ENCODE results near the gene MELTF. TPM values are rescaled to one million over a fixed set of nuclear protein-coding genes. Genes with fewer than 3 reads are reported as not detected.

MELTF gene
- total RNA-seq, 2 donors from 2014 or later, result 2.6 TPM

DNA sequence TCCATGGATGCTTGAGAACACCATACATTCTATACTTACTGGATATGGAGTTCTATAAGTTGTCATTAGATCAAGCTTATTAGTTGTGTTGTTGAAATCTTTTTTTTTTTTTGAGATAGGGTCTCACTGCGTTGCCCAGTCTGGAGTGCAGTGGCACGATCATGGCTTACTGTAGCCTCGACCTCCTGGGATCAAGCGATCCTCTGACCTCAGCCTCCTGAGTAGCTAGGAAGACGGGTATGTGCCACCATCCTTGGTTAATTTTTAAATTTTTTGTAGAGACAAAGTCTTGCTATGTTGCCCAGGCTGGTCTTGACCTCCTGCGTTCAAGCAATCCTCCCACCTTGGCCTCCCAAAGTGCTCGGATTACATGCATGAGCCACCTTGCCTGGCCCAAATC lies 74.8 kb downstream of the MELTF start:
- H3K9me3 ChIP-seq (ENCODE audit: control insufficient read depth, low read length, poor library complexity, severe bottlenecking), result no peaks in the 10 kb centered on the region
- H3K27ac Mint-ChIP-seq, result no peak overlapping the region
- H3K4me1 Mint-ChIP-seq, result peaks cover 4% of the 10 kb centered on the region
- DNase-seq (no peak), ATAC-seq (no peak)
- H3K4me3 Mint-ChIP-seq, result no peak overlapping the region
- H3K36me3 Mint-ChIP-seq (ENCODE audit: low read depth), result peaks cover 4% of the 10 kb centered on the region
- H3K27me3 Mint-ChIP-seq, result peaks cover 5% of the 10 kb centered on the region

Other genes with a start within 250 kb of the MELTF start
- 10 to 100 TPM; 59.3 to 65.5 TPM for gene SENP5, start 161.9 kb downstream of the MELTF start, total RNA-seq
- gene NCBP2, start 87.3 kb downstream of the MELTF start, total RNA-seq, result 10 to 100 TPM; 48.7 to 51.7 TPM
- gene PIGZ, start 61.0 kb downstream of the MELTF start, total RNA-seq, result 1 to 10 TPM in 1 of 2 donors, under 1 TPM in 1; 0.89 to 1.5 TPM